ENCODE results near the gene ANTXR2. TPM values are rescaled to one million over a fixed set of nuclear protein-coding genes. Genes with fewer than 3 reads are reported as not detected.

Gene ANTXR2
- total and polyA plus RNA-seq, 2 of the 13 experiments (the other 11 are each of a cell fraction or from before 2014, with no cell fraction given), result 4.6 to 14.5 TPM

DNA sequence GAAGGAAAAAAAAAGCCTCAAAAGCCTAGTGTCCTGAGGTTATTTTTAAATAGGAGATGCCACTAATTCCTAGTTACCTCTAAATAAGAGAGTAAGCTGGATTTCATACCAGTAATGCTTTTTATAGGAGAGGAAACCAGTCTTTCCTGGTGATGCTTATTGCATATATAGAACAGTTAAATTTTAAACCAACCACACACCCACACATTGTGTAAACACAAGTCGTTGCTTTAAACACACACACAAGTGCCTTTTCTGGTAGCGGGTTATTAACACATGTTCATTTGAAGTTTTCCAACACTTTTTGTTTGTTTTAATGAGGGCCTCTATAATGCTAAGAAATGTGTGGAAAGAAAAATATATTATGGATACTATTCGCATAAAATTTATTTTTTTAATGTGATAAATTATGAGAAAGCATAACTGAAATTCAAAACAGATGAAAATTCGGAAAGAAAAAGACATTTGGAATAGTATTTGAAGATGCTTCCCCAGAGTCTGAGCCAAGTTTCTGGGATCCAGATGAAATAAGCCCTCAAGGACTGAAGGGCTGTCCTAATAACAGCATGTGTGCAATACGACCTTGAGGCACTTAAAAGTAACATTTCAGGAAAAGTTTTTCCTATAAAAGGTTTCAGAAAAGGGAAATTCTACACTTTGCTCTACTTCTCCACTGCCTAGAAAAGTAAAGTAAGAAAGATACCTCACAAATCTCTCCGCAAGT is 2.0 kb downstream of the ANTXR2 start:
- no peaks in the 10 kb centered on the region for H3K27me3 ChIP-seq (ENCODE audit: control insufficient read depth in 1 of 2, insufficient read depth in 2 of 2, low read length in 2 of 2)
- FAIRE-seq, result peak; percentile 59
- WGBS (ENCODE audit: low lambda C conversion rate), result 13% methylated on average over 6 of the region's 6 CpGs
- peak; percentile 34 for DNase-seq (ENCODE audit: low spot score)
- intact Hi-C loops (cut with micrococcal nuclease; ENCODE audit: unreplicated experiment) (loop anchor here (1.0 to 2.0 kb wide), 2 partner anchors 9 to 36 kb away; no protein-coding TSS in a partner anchor), in situ Hi-C loops (cut with HindIII; ENCODE audit: extremely low pct_ligation_motif_present, low pct_unique_long_range_greater_than_20kb) (loop anchor here (10.0 kb wide), 1 partner anchor 156 kb away; no protein-coding TSS in a partner anchor)
- H3K36me3 ChIP-seq (replicated peaks in 1 of 2; ENCODE audit: control insufficient read depth in 1 of 2, insufficient read depth in 2 of 2, low read length in 2 of 2), result no peaks in the 10 kb centered on the region; a peak in 1 of 5 replicates
- H4K20me1 ChIP-seq (ENCODE audit: insufficient read depth, low read length), result no peaks in the 10 kb centered on the region
- H2AFZ ChIP-seq (ENCODE audit: low read length), result no peak overlapping the region
- no peak for ATAC-seq
- BruUV-seq (replicated peaks), result TSS peak; percentile 45
- peak overlapping the region; percentile 71; the same call in 1 of the 2 replicates for H3K9ac ChIP-seq (ENCODE audit: insufficient read depth, low read depth, low read length)
- no peaks in the 10 kb centered on the region for H3K79me2 ChIP-seq (ENCODE audit: insufficient read depth, low read length)
- POLR2A ChIA-PET, result interaction anchor here (2.4 kb wide), 1 partner anchor 9 kb away, joined by 5 read pairs; no protein-coding TSS in a partner anchor
- no peak overlapping the region for H3K27ac ChIP-seq (ENCODE audit: extremely low read length, insufficient read depth, low read length)
- no peaks in the 10 kb centered on the region for H3K9me3 ChIP-seq (ENCODE audit: low read length)
- H3K4me3 ChIP-seq (replicated peaks in 1 of 3; ENCODE audit: insufficient read depth in 1 of 3, low read depth in 2 of 3, low read length in 3 of 3), result peak overlapping the region; percentile 85 to 90 (median 90); a peak in 5 of 6 replicates
- peaks cover 33% of the 10 kb centered on the region for H3K4me1 ChIP-seq (ENCODE audit: insufficient read depth, low read length)
- peak overlapping the region; percentile 76 for H3K4me2 ChIP-seq (ENCODE audit: low read depth, low read length)
- CTCF ChIA-PET (ENCODE audit: low intra/inter-chr PET ratio, low total read pairs), result no interaction called here
- TF ChIP-seq ZNF207 (IDR thresholded peaks at IDR 0.05; ENCODE audit: borderline replicate concordance) (no peak), FOXK1 (CRISPR knock-in tag; IDR thresholded peaks at IDR 0.05; ENCODE audit: borderline replicate concordance, low read depth) (peak; percentile 31; the same call in 1 of the 2 replicates), SSRP1 (CRISPR knock-in tag; IDR thresholded peaks at IDR 0.05) (no peak), BCL6 (CRISPR knock-in tag; IDR thresholded peaks at IDR 0.05) (peak; percentile 81), CEBPG (CRISPR knock-in tag; IDR thresholded peaks at IDR 0.05) (peak; percentile 27; the same call in 1 of the 2 replicates), MED1 (CRISPR knock-in tag; IDR thresholded peaks at IDR 0.05) (peak; percentile 30; the same call in 1 of the 2 replicates), NCOA5 (CRISPR knock-in tag; IDR thresholded peaks at IDR 0.05) (no peak), SOX5 (CRISPR knock-in tag; IDR thresholded peaks at IDR 0.05; ENCODE audit: borderline replicate concordance) (peak; percentile 35; the same call in 1 of the 2 replicates), ONECUT2 (CRISPR knock-in tag; IDR thresholded peaks at IDR 0.05) (no peak), TMF1 (CRISPR knock-in tag; IDR thresholded peaks at IDR 0.05; ENCODE audit: low read depth) (no peak), DRAP1 (CRISPR knock-in tag; IDR thresholded peaks at IDR 0.05) (0 out of 2 replicates have a peak, but pooled peaks have one; percentile 38), KDM6A (CRISPR knock-in tag; IDR thresholded peaks at IDR 0.05; ENCODE audit: low read depth) (0 out of 2 replicates have a peak, but pooled peaks have one; percentile 26), ZNF572 (CRISPR knock-in tag; IDR thresholded peaks at IDR 0.05) (no peak), GATAD2A (CRISPR knock-in tag; IDR thresholded peaks at IDR 0.05) (peak; percentile 52), SAP130 (CRISPR knock-in tag; IDR thresholded peaks at IDR 0.05; ENCODE audit: low read depth) (peak; percentile 42; the same call in 1 of the 2 replicates), CREB1 (IDR thresholded peaks at IDR 0.05) (no peak), CREB1 (CRISPR knock-in tag; IDR thresholded peaks at IDR 0.05) (peak; percentile 49; the same call in 1 of the 2 replicates)
- TF ChIP-seq, protein P1, sequence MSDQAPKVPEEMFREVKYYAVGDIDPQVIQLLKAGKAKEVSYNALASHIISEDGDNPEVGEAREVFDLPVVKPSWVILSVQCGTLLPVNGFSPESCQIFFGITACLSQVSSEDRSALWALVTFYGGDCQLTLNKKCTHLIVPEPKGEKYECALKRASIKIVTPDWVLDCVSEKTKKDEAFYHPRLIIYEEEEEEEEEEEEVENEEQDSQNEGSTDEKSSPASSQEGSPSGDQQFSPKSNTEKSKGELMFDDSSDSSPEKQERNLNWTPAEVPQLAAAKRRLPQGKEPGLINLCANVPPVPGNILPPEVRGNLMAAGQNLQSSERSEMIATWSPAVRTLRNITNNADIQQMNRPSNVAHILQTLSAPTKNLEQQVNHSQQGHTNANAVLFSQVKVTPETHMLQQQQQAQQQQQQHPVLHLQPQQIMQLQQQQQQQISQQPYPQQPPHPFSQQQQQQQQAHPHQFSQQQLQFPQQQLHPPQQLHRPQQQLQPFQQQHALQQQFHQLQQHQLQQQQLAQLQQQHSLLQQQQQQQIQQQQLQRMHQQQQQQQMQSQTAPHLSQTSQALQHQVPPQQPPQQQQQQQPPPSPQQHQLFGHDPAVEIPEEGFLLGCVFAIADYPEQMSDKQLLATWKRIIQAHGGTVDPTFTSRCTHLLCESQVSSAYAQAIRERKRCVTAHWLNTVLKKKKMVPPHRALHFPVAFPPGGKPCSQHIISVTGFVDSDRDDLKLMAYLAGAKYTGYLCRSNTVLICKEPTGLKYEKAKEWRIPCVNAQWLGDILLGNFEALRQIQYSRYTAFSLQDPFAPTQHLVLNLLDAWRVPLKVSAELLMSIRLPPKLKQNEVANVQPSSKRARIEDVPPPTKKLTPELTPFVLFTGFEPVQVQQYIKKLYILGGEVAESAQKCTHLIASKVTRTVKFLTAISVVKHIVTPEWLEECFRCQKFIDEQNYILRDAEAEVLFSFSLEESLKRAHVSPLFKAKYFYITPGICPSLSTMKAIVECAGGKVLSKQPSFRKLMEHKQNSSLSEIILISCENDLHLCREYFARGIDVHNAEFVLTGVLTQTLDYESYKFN (CRISPR knock-in tag; conservative IDR thresholded peaks at IDR 0.05), result peak; percentile 47
- TF ChIP-seq, protein P2, sequence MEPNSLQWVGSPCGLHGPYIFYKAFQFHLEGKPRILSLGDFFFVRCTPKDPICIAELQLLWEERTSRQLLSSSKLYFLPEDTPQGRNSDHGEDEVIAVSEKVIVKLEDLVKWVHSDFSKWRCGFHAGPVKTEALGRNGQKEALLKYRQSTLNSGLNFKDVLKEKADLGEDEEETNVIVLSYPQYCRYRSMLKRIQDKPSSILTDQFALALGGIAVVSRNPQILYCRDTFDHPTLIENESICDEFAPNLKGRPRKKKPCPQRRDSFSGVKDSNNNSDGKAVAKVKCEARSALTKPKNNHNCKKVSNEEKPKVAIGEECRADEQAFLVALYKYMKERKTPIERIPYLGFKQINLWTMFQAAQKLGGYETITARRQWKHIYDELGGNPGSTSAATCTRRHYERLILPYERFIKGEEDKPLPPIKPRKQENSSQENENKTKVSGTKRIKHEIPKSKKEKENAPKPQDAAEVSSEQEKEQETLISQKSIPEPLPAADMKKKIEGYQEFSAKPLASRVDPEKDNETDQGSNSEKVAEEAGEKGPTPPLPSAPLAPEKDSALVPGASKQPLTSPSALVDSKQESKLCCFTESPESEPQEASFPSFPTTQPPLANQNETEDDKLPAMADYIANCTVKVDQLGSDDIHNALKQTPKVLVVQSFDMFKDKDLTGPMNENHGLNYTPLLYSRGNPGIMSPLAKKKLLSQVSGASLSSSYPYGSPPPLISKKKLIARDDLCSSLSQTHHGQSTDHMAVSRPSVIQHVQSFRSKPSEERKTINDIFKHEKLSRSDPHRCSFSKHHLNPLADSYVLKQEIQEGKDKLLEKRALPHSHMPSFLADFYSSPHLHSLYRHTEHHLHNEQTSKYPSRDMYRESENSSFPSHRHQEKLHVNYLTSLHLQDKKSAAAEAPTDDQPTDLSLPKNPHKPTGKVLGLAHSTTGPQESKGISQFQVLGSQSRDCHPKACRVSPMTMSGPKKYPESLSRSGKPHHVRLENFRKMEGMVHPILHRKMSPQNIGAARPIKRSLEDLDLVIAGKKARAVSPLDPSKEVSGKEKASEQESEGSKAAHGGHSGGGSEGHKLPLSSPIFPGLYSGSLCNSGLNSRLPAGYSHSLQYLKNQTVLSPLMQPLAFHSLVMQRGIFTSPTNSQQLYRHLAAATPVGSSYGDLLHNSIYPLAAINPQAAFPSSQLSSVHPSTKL (CRISPR knock-in tag; IDR thresholded peaks at IDR 0.05), result peak; percentile 69

Measured in HepG2 (cell line).